GM19395 (cell line): ENCODE data around the gene CTIF.

Experiments
- ATAC-seq: cut with Tn5 transposase; IDR thresholded peaks from one replicate; pipeline ENCODE4 v1.9.1; 2021; ENCODE audit warnings: mild to moderate bottlenecking, moderate library complexity; ENCODE audit not compliant: unreplicated experiment

CTIF gene

GRCh38 chr18:48675912-48676311, 137.1 kb downstream of the CTIF start:
- no peak for ATAC-seq

- no peak for ATAC-seq
Measured at GRCh38 chr18:48676346-48676745, 137.5 kb downstream of the CTIF start.

- peak; percentile 57 for ATAC-seq
Measured at GRCh38 chr18:48676756-48677368, 138.0 kb downstream of the CTIF start.

- ATAC-seq = no peak
Measured at GRCh38 chr18:48678237-48679115, 139.6 kb downstream of the CTIF start.

- ATAC-seq = no peak
Measured at GRCh38 chr18:48679236-48679635, 140.4 kb downstream of the CTIF start.

- no peak for ATAC-seq
Measured at GRCh38 chr18:48680339-48681250, 141.8 kb downstream of the CTIF start.

- ATAC-seq = no peak
Measured at GRCh38 chr18:48682768-48683167, 143.9 kb downstream of the CTIF start.

GRCh38 chr18:48683197-48683596, 144.4 kb downstream of the CTIF start:
- ATAC-seq = no peak

GRCh38 chr18:48683661-48684060, 144.8 kb downstream of the CTIF start:
- no peak for ATAC-seq

- no peak for ATAC-seq
Measured at GRCh38 chr18:48687346-48688042, 148.7 kb downstream of the CTIF start.

- no peak for ATAC-seq
Measured at GRCh38 chr18:48688961-48689360, 150.1 kb downstream of the CTIF start.

GRCh38 chr18:48689548-48689947, 150.7 kb downstream of the CTIF start:
- no peak for ATAC-seq

GRCh38 chr18:48690494-48690893, 151.7 kb downstream of the CTIF start:
- no peak for ATAC-seq

GRCh38 chr18:48693006-48693405, 154.2 kb downstream of the CTIF start:
- ATAC-seq = no peak

- ATAC-seq = no peak
Measured at GRCh38 chr18:48693625-48694262, 154.9 kb downstream of the CTIF start.

GRCh38 chr18:48694295-48694694, 155.5 kb downstream of the CTIF start:
- ATAC-seq = no peak

GRCh38 chr18:48695671-48696070, 156.8 kb downstream of the CTIF start:
- no peak for ATAC-seq

GRCh38 chr18:48696218-48696617, 157.4 kb downstream of the CTIF start:
- ATAC-seq = no peak

- ATAC-seq = no peak
Measured at GRCh38 chr18:48697441-48697840, 158.6 kb downstream of the CTIF start.

- no peak for ATAC-seq
Measured at GRCh38 chr18:48698707-48699106, 159.9 kb downstream of the CTIF start.
